GM23338 (cell line): ENCODE results near the gene AMDHD1. TPM values are rescaled to one million over a fixed set of nuclear protein-coding genes. Genes with fewer than 3 reads are reported as not detected.

Experiments
- ATAC-seq: fragments of 200-7000 bp; cut with Tn5 transposase; 3 replicates; pipeline ENCODE4 v1.9.1; 2020
- DNase-seq: peaks from one replicate; pipeline ENCODE4 v3.0.0-alpha.2; 2015; ENCODE audit warnings: low spot score
- H2AFZ ChIP-seq: fragments of 200-600 bp; sonication (generic); 2 replicates; pipeline ENCODE4 v1.8.0; 2016; ENCODE audit warnings: antibody characterized with exemption, mild to moderate bottlenecking, moderate library complexity
- H3F3A ChIP-seq: fragments of 200-600 bp; sonication (generic); replicated peaks from 2 replicates; pipeline ENCODE4 v1.8.0; 2017; ENCODE audit warnings: antibody characterized with exemption, mixed run types, low read depth
- H3K27ac ChIP-seq: fragments of 200-600 bp; sonication (generic); 2 replicates; pipeline ENCODE4 v1.6.1; 2016; ENCODE audit warnings: low read depth
- H3K27me3 ChIP-seq: fragments of 200-600 bp; sonication (generic); 2 replicates; pipeline ENCODE4 v1.8.0; 2016; ENCODE audit warnings: mild to moderate bottlenecking, mixed run types, moderate library complexity; ENCODE audit not compliant: insufficient read depth
- H3K36me3 ChIP-seq: fragments of 200-600 bp; sonication (generic); 2 replicates; pipeline ENCODE4 v1.8.0; 2016; ENCODE audit warnings: mild to moderate bottlenecking; ENCODE audit not compliant: insufficient read depth
- H3K4me1 ChIP-seq: fragments of 200-600 bp; sonication (generic); 2 replicates; pipeline ENCODE4 v1.8.0; 2016; ENCODE audit warnings: mild to moderate bottlenecking, moderate library complexity; ENCODE audit not compliant: insufficient read depth
- H3K4me2 ChIP-seq: fragments of 200-600 bp; sonication (generic); 2 replicates; pipeline ENCODE4 v1.7.1; 2017; ENCODE audit warnings: mixed run types
- H3K4me3 ChIP-seq: fragments of 200-600 bp; sonication (generic); 2 replicates; pipeline ENCODE4 v1.6.1; 2016; ENCODE audit warnings: mixed run types
- H3K79me2 ChIP-seq: fragments of 200-600 bp; sonication (generic); replicated peaks from 2 replicates; pipeline ENCODE4 v1.8.0; 2017; ENCODE audit warnings: mild to moderate bottlenecking; ENCODE audit not compliant: insufficient read depth
- H3K9me2 ChIP-seq: fragments of 200-600 bp; sonication (generic); 2 replicates; pipeline ENCODE4 v1.8.0; 2017; ENCODE audit not compliant: insufficient read depth
- H4K20me1 ChIP-seq: fragments of 200-600 bp; sonication (generic); replicated peaks from 2 replicates; pipeline ENCODE4 v1.8.0; 2017; ENCODE audit warnings: mild to moderate bottlenecking; ENCODE audit not compliant: insufficient read depth
- H3K27ac Mint-ChIP-seq: 2 replicates; pipeline ENCODE4 v1.8.0; 2020; ENCODE audit warnings: inconsistent platforms, mild to moderate bottlenecking, moderate library complexity, mixed read lengths
- H3K27me3 Mint-ChIP-seq: 3 replicates; pipeline ENCODE4 v1.8.0; 2022; ENCODE audit warnings: low read depth, mild to moderate bottlenecking, moderate library complexity, mixed read lengths, inconsistent platforms; ENCODE audit not compliant: insufficient read depth, poor library complexity
- H3K36me3 Mint-ChIP-seq: 3 replicates; pipeline ENCODE4 v1.8.0; 2021; ENCODE audit warnings: low read depth, mild to moderate bottlenecking, inconsistent platforms, moderate library complexity, mixed read lengths
- H3K4me1 Mint-ChIP-seq: 3 replicates; pipeline ENCODE4 v1.8.0; 2020; ENCODE audit warnings: mild to moderate bottlenecking, inconsistent platforms, mixed read lengths
- H3K4me3 Mint-ChIP-seq: 3 replicates; pipeline ENCODE4 v1.8.0; 2021; ENCODE audit warnings: moderate library complexity, mild to moderate bottlenecking, inconsistent platforms, mixed read lengths
- H3K9me3 Mint-ChIP-seq: 3 replicates; pipeline ENCODE4 v1.8.0; 2020; ENCODE audit warnings: moderate library complexity, mild to moderate bottlenecking, inconsistent platforms, mixed read lengths
- CREB1 ChIP-seq: fragments of 250-450 bp; sonication (Bioruptor Pico); IDR thresholded peaks from 2 replicates; pipeline ENCODE4 v1.5.0; 2020; ENCODE audit warnings: low read depth, mild to moderate bottlenecking, moderate library complexity
- ETS1 ChIP-seq: IDR thresholded peaks from 2 replicates; pipeline ENCODE4 v1.6.1; 2016; ENCODE audit warnings: antibody characterized with exemption
- EZH2 ChIP-seq: fragments of 200-600 bp; sonication (generic); IDR thresholded peaks from one replicate; pipeline ENCODE4 v1.8.0; 2017; ENCODE audit warnings: antibody characterized with exemption, mild to moderate bottlenecking, low read depth; ENCODE audit not compliant: unreplicated experiment
- EZH2phosphoT487 ChIP-seq: fragments of 200-600 bp; sonication (generic); IDR thresholded peaks from one replicate; pipeline ENCODE4 v1.8.1; 2018; ENCODE audit warnings: antibody characterized with exemption; ENCODE audit not compliant: unreplicated experiment
- JUNB ChIP-seq: IDR thresholded peaks from one replicate; pipeline ENCODE4 v1.6.1; 2016; ENCODE audit warnings: antibody characterized with exemption; ENCODE audit not compliant: unreplicated experiment
- NANOG ChIP-seq: IDR thresholded peaks from 2 replicates; pipeline ENCODE4 v1.6.1; 2016; ENCODE audit warnings: antibody characterized with exemption, borderline replicate concordance
- POLR2AphosphoS5 ChIP-seq: IDR thresholded peaks from 2 replicates; pipeline ENCODE4 v1.6.1; 2016; ENCODE audit warnings: antibody characterized with exemption, low read depth
- STAT1 ChIP-seq: IDR thresholded peaks from one replicate; pipeline ENCODE4 v1.6.1; 2016; ENCODE audit warnings: antibody characterized with exemption; ENCODE audit not compliant: unreplicated experiment
- ZNF114 ChIP-seq: fragments of 250-450 bp; sonication (Bioruptor Pico); IDR thresholded peaks from 2 replicates; pipeline ENCODE4 v1.5.0; 2020; ENCODE audit warnings: mild to moderate bottlenecking, moderate library complexity
- ZNF331 ChIP-seq: fragments of 250-450 bp; sonication (Bioruptor Pico); IDR thresholded peaks from 2 replicates; pipeline ENCODE4 v1.5.0; 2020; ENCODE audit warnings: low read depth, mild to moderate bottlenecking, moderate library complexity
- ZNF462 ChIP-seq: fragments of 250-450 bp; sonication (Bioruptor Pico); IDR thresholded peaks from 2 replicates; pipeline ENCODE4 v1.5.0; 2020; ENCODE audit warnings: mild to moderate bottlenecking, moderate library complexity
- polyA plus RNA-seq: library from polyadenylated mRNA; unstranded; fragments of >200 nt; fragmentation: Nextera tagmentation; extraction: Ambion mirVana; gene quantifications from 2 replicates; pipeline ENCODE4 v1.2.1, GENCODE V29; 2016
- total RNA-seq: library from RNA; depleted of rRNA; stranded (reverse); fragments of >200 nt; shearing (Covaris generic); gene quantifications from 2 replicates; pipeline ENCODE4 v1.2.3, GENCODE V29; 2014
- TF ChIP-seq, protein P1 (sequence below), 2 experiments: fragments of 200-600 bp in 1 of 2; sonication (generic) in 1 of 2; conservative IDR thresholded peaks; 2 replicates each; pipeline versions ENCODE4 v1.5.1 to v1.6.1; 2016 to 2017; ENCODE audit warnings: antibody characterized with exemption in 2 of 2, low read depth in 2 of 2, mild to moderate bottlenecking in 2 of 2, moderate library complexity in 1 of 2
- TF ChIP-seq, protein P2 (sequence below): IDR thresholded peaks from one replicate; pipeline ENCODE4 v1.6.1; 2018; ENCODE audit warnings: antibody characterized with exemption; ENCODE audit not compliant: unreplicated experiment

Gene AMDHD1
- total and polyA plus RNA-seq, 2 experiments from 2014 or later: 0.21 to 0.24 TPM

- H3K4me1 Mint-ChIP-seq: no peaks in the 10 kb centered on the region
- no peak overlapping the region for H3K4me3 Mint-ChIP-seq
- H3K27me3 ChIP-seq: no peaks in the 10 kb centered on the region
- H3K9me2 ChIP-seq: no peaks in the 10 kb centered on the region
- no peaks in the 10 kb centered on the region for H3K4me1 ChIP-seq
- no peaks in the 10 kb centered on the region for H3K79me2 ChIP-seq
- no peaks in the 10 kb centered on the region for H3F3A ChIP-seq
- no peak overlapping the region for H3K27ac ChIP-seq
- no peaks in the 10 kb centered on the region for H4K20me1 ChIP-seq
- no peak overlapping the region for H3K27ac Mint-ChIP-seq
- H3K4me2 ChIP-seq: no peak overlapping the region
- peak overlapping the region; percentile 12 for H2AFZ ChIP-seq
- DNase-seq: no peak
- ATAC-seq: no peak
- peaks cover 6% of the 10 kb centered on the region for H3K27me3 Mint-ChIP-seq
- H3K36me3 ChIP-seq: no peaks in the 10 kb centered on the region
- TF ChIP-seq ETS1: no peak
- no peak for TF ChIP-seq CREB1 (CRISPR knock-in tag)
- TF ChIP-seq POLR2AphosphoS5: no peak
- TF ChIP-seq NANOG: no peak
- no peak for TF ChIP-seq ZNF462 (CRISPR knock-in tag)
- no peak for TF ChIP-seq JUNB
- TF ChIP-seq ZNF114 (CRISPR knock-in tag): no peak
- TF ChIP-seq, protein P1, sequence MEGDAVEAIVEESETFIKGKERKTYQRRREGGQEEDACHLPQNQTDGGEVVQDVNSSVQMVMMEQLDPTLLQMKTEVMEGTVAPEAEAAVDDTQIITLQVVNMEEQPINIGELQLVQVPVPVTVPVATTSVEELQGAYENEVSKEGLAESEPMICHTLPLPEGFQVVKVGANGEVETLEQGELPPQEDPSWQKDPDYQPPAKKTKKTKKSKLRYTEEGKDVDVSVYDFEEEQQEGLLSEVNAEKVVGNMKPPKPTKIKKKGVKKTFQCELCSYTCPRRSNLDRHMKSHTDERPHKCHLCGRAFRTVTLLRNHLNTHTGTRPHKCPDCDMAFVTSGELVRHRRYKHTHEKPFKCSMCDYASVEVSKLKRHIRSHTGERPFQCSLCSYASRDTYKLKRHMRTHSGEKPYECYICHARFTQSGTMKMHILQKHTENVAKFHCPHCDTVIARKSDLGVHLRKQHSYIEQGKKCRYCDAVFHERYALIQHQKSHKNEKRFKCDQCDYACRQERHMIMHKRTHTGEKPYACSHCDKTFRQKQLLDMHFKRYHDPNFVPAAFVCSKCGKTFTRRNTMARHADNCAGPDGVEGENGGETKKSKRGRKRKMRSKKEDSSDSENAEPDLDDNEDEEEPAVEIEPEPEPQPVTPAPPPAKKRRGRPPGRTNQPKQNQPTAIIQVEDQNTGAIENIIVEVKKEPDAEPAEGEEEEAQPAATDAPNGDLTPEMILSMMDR (conservative IDR thresholded peaks at IDR 0.05; ENCODE audit: low read depth in 2 of 2): no peak
- TF ChIP-seq STAT1: no peak
- TF ChIP-seq EZH2: no peak
- no peak for TF ChIP-seq EZH2phosphoT487
- TF ChIP-seq, protein P2, sequence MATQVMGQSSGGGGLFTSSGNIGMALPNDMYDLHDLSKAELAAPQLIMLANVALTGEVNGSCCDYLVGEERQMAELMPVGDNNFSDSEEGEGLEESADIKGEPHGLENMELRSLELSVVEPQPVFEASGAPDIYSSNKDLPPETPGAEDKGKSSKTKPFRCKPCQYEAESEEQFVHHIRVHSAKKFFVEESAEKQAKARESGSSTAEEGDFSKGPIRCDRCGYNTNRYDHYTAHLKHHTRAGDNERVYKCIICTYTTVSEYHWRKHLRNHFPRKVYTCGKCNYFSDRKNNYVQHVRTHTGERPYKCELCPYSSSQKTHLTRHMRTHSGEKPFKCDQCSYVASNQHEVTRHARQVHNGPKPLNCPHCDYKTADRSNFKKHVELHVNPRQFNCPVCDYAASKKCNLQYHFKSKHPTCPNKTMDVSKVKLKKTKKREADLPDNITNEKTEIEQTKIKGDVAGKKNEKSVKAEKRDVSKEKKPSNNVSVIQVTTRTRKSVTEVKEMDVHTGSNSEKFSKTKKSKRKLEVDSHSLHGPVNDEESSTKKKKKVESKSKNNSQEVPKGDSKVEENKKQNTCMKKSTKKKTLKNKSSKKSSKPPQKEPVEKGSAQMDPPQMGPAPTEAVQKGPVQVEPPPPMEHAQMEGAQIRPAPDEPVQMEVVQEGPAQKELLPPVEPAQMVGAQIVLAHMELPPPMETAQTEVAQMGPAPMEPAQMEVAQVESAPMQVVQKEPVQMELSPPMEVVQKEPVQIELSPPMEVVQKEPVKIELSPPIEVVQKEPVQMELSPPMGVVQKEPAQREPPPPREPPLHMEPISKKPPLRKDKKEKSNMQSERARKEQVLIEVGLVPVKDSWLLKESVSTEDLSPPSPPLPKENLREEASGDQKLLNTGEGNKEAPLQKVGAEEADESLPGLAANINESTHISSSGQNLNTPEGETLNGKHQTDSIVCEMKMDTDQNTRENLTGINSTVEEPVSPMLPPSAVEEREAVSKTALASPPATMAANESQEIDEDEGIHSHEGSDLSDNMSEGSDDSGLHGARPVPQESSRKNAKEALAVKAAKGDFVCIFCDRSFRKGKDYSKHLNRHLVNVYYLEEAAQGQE: no peak
- no peak for TF ChIP-seq ZNF331
- H3K36me3 Mint-ChIP-seq: no peaks in the 10 kb centered on the region
- H3K4me3 ChIP-seq: no peak overlapping the region
- H3K9me3 Mint-ChIP-seq: peaks cover 3% of the 10 kb centered on the region; the same call in 1 of the 3 replicates
Observed at GRCh38 chr12:95919110-95919509, 24.0 kb upstream of the AMDHD1 start.
